ENCODE measurements around the gene ZNF629.

DNA sequence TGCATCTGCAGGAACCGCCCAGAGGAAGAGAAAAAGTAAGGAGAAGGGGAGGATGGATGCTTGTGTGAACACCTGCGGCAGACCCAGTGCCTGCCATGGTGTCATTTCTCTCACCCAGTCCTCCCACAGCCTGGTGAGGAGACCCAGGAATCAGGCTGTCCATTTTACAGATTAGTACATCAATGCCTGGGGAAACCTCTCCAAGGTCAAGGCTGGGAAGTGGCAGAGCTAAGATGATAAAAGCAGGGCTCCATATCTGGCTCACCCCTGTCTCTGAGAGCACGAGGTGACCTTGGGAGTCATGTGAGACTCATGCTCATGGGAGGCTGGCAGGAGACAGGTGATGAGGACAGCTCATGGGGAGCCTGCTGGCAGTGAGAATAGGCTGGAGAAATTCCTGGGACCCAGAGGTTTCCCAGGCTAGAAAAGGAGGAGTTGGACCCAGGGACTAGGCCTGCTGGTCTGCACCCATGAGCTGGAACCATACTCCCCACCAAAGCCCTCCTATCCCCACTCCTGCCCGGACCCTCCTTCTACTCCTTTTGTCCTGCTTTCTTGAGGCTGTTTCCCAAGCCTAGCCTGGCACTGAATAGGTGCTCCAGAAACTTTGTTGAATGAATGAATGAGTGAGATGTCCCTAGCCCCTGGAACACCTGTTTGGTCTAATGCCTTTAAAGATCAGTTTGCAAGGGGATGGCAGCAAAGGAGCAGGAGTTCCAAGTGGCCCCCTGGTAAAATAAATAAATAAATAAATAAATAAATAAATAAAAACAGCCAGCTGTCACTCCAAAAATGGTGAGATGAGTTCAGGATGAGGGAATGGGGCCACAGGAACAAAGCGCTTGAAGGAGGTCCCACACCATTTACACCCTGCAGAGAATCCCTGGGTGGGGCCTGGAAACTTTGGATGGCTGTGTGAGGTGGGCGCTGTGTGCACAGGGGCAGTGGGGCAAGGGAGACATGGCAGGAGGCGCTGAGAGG is 1.6 kb downstream of the ZNF629 start:
- TF ChIP-seq POLR2A (IDR thresholded peaks at IDR 0.05), result peak in 1 of 2 donors; percentile 50
- TF ChIP-seq, protein P1, sequence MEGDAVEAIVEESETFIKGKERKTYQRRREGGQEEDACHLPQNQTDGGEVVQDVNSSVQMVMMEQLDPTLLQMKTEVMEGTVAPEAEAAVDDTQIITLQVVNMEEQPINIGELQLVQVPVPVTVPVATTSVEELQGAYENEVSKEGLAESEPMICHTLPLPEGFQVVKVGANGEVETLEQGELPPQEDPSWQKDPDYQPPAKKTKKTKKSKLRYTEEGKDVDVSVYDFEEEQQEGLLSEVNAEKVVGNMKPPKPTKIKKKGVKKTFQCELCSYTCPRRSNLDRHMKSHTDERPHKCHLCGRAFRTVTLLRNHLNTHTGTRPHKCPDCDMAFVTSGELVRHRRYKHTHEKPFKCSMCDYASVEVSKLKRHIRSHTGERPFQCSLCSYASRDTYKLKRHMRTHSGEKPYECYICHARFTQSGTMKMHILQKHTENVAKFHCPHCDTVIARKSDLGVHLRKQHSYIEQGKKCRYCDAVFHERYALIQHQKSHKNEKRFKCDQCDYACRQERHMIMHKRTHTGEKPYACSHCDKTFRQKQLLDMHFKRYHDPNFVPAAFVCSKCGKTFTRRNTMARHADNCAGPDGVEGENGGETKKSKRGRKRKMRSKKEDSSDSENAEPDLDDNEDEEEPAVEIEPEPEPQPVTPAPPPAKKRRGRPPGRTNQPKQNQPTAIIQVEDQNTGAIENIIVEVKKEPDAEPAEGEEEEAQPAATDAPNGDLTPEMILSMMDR (IDR thresholded peaks at IDR 0.05), result no peak

Measured in adrenal gland (tissue), 5 donors.